Right ventricle myocardium inferior (tissue), 1 donor: ENCODE results near the gene WFDC1. TPM values are rescaled to one million over a fixed set of nuclear protein-coding genes. Genes with fewer than 3 reads are reported as not detected.
A peak's percentile ranks its signal among the peaks of the same experiment; 100 is the strongest.

Experiments
- ATAC-seq: fragments of 200-7000 bp; cut with Tn5 transposase; one replicate; pipeline ENCODE4 v1.9.1; 2020; ENCODE audit warnings: mild to moderate bottlenecking, moderate library complexity
- DNase-seq: peaks from one replicate; pipeline ENCODE4 v3.0.0; 2021; ENCODE audit errors: missing footprints
- intact Hi-C: fragments of 100-400 bp; cut with DNase I; formaldehyde crosslinking; loops from one replicate; pipeline ENCODE4 v1.11.0; 2022
- total RNA-seq: library from RNA; stranded (reverse); fragmentation: NEBNext Ultra II Directional; extraction: Animal tissue kit (Norgen Biotek cat#: 25700); gene quantifications from one replicate; pipeline ENCODE4 v1.2.1, GENCODE V29; 2021
- donor health status: DM: no; HTN: yes; CAD: no; lungs with severe emphysema.

Gene WFDC1
- total RNA-seq, 1 donor from 2014 or later = 1.5 TPM

DNA sequence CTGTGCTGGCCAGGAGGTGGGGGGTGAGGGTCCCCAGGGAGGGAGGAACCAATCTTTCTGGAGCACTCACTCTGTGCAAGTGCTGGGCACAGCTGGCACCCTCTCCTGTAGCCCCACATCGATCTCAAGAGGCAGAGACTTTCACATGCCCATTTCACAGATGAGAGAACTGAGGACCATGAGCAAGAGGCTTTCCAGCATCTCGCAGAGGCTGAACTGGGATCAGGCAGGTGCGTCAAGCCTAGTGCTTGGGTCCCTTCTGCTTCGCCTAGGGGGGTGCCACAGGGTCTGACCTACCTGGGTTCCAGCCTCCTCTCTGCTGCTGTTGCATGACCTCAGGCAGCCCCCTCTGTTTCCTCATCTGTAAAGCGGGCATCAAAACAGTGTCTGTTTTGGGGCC is 1.3 kb upstream of the WFDC1 start:
- ATAC-seq = no peak
- no peak for DNase-seq
- intact Hi-C loops = no loop called here

- ATAC-seq (no peak), DNase-seq (no peak)
- intact Hi-C loops = no loop called here
Measured at GRCh38 chr16:84294117-84294516, 561 bp upstream of the WFDC1 start.

GRCh38 chr16:84295203-84295860 is 654 bp downstream of the WFDC1 start:
- intact Hi-C loops = no loop called here
- DNase-seq (no peak), ATAC-seq (no peak)

- ATAC-seq (no peak), DNase-seq (no peak)
Measured at GRCh38 chr16:84298376-84298899, 3.8 kb downstream of the WFDC1 start.

DNA sequence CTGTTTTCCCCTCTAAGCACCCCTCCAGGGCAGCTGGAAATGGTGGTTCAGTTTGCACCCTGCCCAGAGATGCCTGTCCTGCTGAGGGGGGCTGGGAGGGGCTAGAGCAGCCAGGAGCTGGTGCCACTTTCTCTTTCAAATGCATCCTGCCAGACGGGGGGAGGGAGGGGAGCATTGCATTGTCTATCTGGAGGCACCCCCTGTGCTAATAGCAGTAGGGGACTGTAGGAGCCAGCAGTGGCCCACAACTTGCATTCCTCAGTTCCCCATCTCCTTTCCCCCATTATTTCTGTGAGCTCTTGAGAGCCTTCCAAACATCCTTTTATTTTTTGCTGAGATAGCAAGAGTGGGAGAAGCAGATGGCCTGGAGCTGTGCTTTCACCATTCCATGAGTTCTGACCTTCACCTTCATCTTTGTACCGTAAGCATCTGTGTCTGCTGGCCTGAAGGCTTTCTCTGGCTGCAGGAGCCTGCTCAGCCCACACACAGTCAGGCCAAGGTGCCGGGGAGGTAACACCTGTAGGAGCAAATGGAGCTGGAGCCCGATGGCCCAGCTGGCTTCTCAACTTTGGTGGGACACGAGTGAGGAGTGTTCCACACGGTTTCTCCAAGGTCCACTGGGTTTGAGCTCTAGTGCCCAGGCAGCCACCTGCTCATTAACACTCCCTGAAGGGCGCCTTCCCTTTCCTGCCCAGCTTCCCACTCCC is 5.2 kb downstream of the WFDC1 start:
- intact Hi-C loops = no loop called here
- ATAC-seq = no peak
- DNase-seq = no peak

More at GRCh38 chr16:84298376-84298899, 3.8 kb downstream of the WFDC1 start:
- intact Hi-C loops = no loop called here

- intact Hi-C loops = no loop called here
- no peak for ATAC-seq
- DNase-seq = no peak
Measured at GRCh38 chr16:84302111-84302954, 7.7 kb downstream of the WFDC1 start.

- DNase-seq (no peak), ATAC-seq (no peak)
Measured at GRCh38 chr16:84303023-84303422, 8.3 kb downstream of the WFDC1 start.

DNA sequence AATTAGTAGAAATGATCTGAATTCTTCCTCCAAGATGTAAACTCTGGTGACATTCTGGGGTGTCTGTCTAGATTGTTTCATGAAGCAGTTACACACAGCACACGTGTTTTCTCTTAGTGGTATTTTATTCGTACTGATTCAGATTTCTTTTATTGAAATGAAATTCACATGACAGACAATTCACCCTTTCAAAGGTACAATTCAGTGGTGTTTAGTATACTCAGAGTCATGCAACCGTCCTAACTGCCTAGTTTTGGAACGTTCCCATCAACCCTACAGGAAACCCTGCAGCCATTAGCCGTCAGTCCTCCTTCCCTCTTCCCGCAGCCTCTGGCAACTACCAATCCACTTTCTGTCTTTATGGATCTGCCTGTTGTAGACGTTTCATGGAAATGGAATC is 8.8 kb downstream of the WFDC1 start:
- ATAC-seq (no peak), DNase-seq (no peak)
- intact Hi-C loops = no loop called here

More at GRCh38 chr16:84303023-84303422, 8.3 kb downstream of the WFDC1 start:
- intact Hi-C loops = no loop called here

DNA sequence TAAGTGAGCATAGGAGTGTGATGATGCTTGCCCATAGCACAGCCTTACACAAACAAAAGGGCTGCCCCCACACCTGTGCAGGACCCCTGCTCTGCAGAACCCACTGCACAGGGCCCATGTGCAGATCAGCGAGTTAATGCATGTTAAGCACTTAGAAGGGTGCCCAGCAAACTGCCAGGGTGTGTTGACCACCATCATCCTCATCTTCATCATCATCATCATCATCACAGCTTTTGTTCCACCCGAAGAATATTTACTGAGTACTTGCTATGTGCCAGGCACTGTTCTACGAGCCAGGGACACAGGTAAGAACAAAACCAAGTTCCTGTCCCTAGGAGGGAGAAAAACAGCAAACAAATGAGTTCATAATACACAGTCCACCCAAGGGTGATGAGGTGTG is 11.9 kb downstream of the WFDC1 start:
- intact Hi-C loops = no loop called here
- ATAC-seq = no peak
- DNase-seq = no peak

DNA sequence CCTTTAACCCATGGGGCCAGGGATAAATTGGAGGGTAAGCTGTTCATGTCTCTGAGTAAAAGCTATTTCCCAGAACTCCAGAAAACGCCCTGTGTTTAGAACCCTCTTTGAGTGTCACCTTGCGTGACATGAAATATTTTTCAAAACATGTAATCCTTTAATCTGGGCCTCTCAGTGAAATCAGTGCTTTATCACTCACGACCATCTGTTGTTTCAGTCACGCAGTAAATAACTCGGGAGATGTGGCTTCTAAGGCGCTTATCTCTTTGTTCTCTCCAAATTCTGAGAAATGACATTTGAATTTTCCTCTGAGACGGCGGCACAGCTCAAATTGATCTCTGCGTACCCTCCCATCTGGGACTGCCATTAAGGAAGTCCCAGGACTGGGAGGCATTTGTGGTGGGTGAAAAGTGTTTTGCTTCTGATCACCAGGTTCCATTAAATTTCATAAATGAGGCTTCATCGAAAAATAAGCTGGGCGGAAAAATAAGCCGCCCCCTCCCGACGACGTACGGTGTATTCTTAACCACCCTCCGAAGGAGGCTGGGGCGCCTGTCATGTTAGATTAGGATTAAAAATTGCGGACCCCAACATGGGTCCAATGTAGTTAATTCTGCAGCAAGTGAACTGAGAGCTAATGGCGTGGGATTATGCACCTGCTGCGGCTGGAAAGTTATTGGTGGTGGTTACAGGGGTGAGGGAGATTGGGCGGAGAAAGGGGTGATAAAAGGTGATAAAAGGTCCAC is 12.7 kb downstream of the WFDC1 start:
- no peak for ATAC-seq
- intact Hi-C loops = no loop called here

DNA sequence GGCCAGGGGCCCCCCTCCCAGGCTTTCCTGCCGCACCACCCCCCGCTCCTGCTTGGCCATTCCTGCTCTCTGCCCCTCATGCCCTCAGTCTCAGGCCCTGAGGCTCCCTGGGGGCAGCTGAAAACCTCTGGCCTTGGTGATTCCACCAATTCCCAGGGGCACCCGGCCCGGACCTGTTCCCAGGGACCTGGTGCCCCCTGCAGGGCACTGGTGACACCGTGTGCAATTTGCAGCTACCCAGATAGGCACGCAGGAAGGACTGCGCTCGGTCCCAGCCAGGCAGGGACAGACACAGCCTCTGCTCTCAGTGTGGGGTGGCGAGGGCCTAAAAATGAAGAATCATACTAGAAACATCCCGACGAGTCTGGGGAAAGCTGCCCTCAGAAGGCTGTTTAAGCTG is 13.4 kb downstream of the WFDC1 start:
- no peak for DNase-seq
- intact Hi-C loops = no loop called here
- peak; percentile 70 for ATAC-seq

More for the DNA sequence above, 12.7 kb downstream of the WFDC1 start:
- no peak for DNase-seq

- ATAC-seq = no peak
- intact Hi-C loops = no loop called here
- DNase-seq = no peak
Measured at GRCh38 chr16:84310642-84311041, 16.0 kb downstream of the WFDC1 start.

- intact Hi-C loops = no loop called here
- ATAC-seq (no peak), DNase-seq (no peak)
Measured at GRCh38 chr16:84312783-84313382, 18.2 kb downstream of the WFDC1 start.

DNA sequence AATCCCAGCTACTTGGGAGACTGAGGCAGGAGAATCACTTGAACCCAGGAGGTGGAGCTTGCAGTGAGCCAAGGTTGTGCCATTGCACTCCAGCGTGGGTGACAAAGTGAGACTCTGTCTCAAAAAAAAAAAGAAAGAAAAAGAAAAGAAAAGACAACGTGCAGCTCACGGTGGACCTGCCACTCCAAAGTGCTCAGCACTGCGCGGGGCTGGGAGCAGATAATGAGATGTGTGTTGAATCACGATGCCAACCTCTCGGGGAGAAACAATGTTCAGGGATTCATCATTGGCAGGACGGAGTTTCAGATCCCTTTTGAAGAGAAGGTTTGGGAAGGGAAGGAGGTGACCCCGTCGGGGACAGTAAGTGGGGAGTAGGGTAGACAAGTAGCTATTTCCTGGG is 19.2 kb downstream of the WFDC1 start:
- intact Hi-C loops = no loop called here
- DNase-seq (no peak), ATAC-seq (no peak)

DNA sequence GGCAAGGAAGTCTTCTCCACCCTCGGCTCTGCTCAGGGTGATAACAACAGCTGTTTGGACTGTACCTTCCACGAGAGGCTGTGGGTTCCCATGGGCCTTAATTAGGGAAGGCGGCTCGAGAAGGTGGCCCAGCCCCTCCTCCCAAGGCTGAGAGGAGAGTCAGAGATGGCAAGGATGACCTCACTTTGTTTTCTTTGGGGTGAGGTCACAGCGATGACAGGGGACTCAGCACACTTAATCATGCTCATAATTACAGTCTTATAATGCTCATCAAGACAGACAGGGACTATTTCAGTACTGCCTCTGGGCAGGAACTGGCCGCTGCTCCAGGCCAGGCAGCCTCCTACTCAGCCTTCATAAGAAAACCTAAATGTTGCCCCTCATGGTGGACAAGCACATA is 19.7 kb downstream of the WFDC1 start:
- DNase-seq = no peak
- intact Hi-C loops = no loop called here
- no peak for ATAC-seq

- intact Hi-C loops = no loop called here
- DNase-seq = no peak
- ATAC-seq = no peak
Measured at GRCh38 chr16:84314814-84315213, 20.1 kb downstream of the WFDC1 start.

DNA sequence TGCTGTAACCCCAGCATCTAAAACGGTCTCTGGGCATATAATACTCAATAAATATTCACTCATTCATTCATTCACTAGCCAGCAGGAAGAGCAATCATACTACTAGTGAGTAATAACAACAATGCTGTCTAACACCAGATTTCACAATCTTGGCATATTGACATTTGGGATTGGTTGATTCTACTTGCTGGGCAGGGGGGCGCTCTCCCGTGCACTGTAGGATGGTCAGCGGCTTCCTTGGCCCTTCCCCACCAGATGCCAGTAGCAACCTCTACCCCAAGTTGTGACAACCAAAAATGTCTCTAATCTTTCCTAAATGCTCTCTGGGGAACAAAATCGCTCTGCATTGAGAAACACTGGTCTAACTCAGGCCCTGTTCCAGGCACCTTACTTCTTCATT is 20.7 kb downstream of the WFDC1 start:
- no peak for ATAC-seq
- no peak for DNase-seq
- intact Hi-C loops = no loop called here
